Measurements from ENCODE around the gene DCAF15.
"Not testable (repeated sequence)": the region's sequence is repeated elsewhere in the genome, so short reads cannot be mapped to it uniquely, and the experiment has no call there.

The DCAF15 gene

DNA sequence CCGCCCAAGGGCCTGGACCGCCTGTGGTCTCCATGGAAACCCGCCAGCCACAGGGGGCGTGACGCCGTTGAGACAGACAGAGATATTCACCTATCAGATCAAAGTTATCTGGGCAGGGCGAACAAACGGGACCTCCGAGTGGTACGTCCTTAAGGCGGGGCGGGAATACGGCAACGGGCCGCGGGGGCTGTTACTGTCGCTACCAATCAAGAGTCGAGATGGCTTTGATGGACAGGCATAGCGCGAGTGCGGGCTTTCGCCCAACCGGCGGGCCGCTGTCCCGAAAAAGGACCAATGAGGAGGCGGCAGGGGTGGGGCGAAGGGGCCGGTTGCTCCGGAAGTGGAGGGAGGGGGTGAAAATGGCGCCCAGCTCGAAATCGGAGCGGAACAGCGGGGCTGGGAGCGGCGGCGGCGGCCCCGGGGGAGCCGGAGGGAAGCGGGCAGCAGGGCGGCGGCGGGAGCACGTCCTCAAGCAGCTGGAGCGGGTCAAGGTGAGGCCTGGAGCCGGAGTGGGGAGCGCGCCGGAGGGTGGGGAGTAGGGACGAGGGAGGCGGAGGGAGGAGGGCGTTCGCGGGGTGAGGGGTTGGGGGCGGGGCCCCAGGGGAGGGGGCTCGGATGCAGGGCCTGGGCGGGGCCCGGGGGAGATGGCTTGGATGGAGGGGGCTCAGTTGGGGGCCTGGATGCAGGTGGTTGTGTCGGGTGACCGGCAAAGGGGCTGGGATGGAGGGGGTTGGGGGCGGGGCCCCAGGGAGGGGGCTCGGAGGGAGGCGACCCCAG lies at the start of gene DCAF15:
DCAF15 (plus strand) TSS at position 356 of the 777 bp plus-strand sequence; CDS start at position 360, 4 bp downstream.
- DNase-seq (ENCODE audit: low spot score), result peak; percentile 100

DNA sequence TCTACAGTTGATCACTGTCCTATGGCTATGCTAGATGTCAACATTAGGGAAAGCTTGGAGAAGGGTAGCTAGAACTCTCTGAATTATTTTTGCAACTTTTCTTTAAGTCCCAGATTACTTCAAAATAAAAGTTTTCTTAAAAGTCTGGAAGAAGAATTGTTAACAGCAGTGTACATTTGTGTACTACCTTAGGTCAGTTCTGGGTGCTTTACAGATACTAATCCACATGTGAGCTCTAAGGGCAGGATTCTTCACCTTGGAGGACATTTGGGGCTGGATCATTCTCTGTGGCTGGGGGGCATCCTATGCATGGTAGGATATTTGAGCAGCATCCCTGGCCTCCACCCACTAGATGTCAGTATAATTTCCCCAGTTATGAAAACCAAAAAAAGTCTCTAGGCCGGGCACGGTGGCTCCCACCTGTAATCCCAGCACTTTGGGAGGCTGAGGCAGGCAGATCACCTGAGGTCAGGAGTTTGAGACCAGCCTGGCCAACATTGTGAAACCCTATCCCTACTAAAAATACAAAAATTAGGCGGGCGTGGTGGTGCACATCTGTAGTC lies 49.2 kb upstream of the DCAF15 start:
- DNase-seq (ENCODE audit: low spot score), result no peak

DNA sequence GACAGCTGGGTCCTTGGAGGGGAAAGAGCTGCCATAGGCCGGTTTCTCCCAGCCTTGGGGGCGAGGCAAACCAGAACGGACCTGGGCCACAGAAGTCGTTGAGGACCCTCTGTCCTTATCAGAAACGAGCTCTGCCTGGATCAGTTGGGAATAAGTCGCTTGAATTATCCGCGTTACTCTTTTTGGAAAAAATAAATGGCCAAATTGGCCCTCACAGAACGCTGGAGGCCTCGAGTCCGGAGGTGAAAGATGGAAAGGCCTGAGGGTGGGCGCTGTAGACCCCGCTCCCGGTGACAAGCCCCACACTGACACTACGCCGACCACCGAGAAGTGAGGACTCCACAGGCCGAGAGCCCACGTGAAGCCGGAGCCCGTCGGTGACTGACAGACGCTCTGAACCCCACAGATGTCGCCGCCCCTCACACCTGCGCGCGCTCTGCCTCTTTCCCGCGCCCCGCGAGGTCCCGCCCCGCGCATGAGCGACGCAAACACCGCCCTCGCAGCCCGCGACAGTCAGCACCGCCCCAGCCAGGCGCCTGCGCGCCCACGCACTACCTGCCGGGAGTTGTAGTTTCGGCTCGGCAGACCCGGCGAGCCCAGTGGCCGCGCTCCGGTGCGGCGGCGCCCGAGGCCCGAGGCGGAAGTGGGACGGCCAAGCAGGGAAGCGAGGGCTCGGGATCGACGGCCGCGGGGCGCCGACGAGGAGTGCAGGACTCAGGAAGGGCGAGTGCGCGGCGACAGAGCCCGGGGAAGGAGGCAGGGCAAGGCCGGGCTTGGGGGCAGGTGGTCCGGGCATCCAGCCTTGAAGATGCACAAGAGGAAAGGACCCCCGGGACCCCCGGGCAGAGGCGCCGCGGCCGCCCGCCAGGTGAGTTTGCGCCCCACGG lies 46.4 kb upstream of the DCAF15 start, which contains the start of the genes BRME1 and CC2D1A:
BRME1 (minus strand) TSS at position 484 of the 887 bp plus-strand sequence. CDS start 1,225 bp downstream, outside the sequence.
CC2D1A (plus strand) TSS at position 568 of the 887 bp plus-strand sequence; CDS start at position 809, 241 bp downstream.
- peak; percentile 100 for DNase-seq (ENCODE audit: low spot score)

DNA sequence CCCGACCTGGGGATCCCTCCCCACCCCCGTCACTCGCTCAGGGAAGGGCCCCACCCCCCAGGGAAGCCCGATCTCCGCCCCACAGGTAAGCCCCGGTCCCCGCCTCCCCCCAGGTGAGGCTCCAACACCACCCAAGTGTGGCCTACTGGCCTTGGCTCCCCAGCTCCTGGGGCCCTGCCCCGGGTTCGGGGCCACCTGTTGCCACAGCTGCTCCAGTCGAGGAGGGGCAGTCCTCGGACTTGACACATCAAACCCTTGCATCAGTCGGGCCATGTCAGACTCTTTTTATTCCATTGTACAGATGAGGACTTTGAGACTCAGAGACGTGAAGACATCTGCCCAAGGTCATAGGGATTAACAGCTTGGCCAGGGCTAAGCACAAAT lies 45.8 kb upstream of the DCAF15 start:
- DNase-seq (ENCODE audit: low spot score), result no peak

GRCh38 chr19:13906910-13907309 lies 45.4 kb upstream of the DCAF15 start:
- DNase-seq (ENCODE audit: low spot score), result no peak

DNA sequence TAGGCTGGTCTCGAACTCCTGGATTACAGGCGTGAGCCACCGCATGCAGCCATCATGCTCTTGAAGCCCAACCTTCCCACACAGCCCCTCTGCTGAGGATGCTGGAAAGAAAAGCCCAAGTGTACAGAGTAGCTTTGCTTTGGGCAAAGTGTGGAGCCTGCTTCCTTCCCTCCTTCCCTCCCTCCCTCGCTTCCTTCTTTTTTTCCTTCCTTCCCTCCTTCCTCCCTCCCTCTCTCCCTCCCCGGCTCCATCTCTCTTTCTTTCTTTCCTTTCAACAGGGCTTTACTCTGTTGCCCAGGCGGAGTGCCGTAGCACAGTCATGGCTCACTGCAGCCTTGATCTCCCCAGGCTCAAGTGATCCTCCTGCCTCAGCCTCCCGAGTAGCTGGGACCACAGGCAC lies 43.6 kb upstream of the DCAF15 start:
- no peak for DNase-seq (ENCODE audit: low spot score)

DNA sequence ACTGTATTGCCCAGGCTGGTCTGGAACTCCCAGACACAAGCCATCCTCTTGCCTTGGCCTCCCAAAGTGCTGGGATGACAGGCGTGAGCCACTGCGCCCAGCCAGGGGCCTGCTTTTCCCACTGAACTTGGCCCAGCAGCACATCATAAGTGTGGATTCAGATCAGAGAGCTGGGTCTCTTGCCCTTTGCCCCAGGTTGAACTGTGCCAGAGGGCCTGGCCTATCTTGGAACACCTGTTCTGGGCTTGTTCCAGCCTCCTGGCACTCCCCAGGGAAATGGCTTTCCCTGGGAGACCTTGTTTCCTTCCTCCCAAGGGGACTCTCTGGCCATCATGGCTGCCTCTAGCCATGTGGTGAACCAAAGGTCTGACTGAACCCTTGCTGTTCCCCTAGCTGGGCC lies 42.9 kb upstream of the DCAF15 start:
- DNase-seq (ENCODE audit: low spot score), result no peak

DNA sequence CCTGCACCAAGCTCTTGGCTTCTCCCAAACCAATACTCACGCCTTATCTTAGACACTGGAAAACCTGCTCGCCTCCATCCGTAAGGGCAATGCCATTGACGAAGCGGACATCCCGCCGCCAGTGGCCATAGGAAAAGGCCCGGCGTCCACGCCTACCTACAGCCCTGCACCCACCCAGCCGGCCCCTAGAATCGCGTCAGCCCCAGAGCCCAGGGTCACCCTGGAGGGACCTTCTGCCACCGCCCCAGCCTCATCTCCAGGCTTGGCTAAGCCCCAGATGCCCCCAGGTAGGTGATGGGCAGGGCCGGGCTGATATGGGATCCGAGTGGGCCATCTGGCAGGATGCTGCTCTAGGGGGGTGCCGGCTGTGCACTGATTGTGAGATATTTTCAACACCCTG lies 39.0 kb upstream of the DCAF15 start:
- DNase-seq (ENCODE audit: low spot score), result no peak

DNA sequence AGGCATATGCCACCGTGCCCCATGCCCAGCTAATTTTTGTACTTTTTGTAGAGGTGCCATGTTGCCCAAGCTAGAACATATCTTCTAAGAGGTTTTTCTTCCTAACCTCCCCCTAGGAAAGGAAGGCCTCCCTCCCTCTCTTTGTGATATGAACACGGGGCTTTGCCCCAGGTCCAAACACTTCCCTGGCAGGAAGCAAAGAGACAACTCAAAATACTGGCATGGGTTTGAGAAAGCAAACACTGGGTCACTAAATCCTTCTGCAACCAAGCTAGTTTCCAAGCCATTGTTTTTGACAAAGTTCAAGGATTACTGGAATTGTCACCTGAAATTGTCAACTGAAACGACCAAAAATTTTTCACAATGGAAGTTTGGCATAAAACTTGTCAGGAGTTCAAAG lies 37.5 kb upstream of the DCAF15 start:
- no peak for DNase-seq (ENCODE audit: low spot score)

DNA sequence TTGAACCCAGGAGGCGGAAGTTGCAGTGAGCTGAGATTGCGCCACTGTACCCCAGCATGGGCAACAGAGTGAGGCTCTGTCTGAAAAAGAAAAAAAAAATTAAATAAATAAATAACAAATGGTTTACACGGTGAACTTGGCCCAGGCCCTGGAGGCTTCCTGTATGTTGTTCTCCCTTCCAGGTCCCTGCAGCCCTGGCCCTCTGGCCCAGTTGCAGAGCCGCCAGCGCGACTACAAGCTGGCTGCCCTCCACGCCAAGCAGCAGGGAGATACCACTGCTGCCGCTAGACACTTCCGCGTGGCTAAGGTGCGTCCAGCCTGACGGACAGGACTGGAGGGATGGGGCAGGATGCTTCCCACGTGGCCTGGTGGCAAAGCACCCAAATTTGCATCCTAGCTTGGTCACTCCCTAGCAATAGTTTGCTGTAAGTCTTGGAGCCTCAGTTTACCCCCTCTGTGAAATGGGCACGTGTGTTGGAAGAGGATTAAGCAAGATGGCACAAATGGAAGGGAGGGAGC lies 34.4 kb upstream of the DCAF15 start:
- no peak for DNase-seq (ENCODE audit: low spot score)

DNA sequence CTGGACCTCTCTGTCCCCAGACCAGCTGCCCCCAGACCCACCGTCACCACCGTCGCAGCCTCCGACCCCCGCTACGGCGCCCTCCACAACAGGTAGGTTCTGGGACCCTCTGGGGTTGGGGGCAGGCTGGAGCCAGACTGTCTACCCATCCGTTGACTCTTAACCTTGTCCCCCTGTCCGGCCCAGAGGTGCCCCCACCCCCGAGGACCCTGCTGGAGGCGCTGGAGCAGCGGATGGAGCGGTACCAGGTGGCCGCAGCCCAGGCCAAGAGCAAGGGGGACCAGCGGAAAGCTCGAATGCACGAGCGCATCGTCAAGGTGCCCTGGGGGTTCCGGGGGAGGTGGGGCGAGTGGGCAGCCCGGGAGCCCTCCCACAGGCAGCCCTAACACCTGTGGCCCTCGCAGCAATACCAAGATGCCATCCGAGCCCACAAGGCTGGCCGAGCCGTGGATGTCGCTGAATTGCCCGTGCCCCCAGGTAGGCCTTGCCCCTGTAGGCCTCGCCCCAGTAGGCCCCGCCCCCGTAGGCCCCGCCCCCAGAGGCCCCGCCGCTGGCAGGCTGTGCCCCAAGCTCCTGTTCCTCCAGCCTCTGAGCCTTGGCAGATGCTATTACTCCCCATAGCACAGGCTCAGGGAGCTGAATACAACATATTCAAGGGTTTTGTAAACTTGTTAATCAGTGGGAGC lies 33.4 kb upstream of the DCAF15 start:
- DNase-seq (ENCODE audit: low spot score), result no peak

- no peak for DNase-seq (ENCODE audit: low spot score)
Observed at GRCh38 chr19:13920524-13920923, 31.8 kb upstream of the DCAF15 start.

DNA sequence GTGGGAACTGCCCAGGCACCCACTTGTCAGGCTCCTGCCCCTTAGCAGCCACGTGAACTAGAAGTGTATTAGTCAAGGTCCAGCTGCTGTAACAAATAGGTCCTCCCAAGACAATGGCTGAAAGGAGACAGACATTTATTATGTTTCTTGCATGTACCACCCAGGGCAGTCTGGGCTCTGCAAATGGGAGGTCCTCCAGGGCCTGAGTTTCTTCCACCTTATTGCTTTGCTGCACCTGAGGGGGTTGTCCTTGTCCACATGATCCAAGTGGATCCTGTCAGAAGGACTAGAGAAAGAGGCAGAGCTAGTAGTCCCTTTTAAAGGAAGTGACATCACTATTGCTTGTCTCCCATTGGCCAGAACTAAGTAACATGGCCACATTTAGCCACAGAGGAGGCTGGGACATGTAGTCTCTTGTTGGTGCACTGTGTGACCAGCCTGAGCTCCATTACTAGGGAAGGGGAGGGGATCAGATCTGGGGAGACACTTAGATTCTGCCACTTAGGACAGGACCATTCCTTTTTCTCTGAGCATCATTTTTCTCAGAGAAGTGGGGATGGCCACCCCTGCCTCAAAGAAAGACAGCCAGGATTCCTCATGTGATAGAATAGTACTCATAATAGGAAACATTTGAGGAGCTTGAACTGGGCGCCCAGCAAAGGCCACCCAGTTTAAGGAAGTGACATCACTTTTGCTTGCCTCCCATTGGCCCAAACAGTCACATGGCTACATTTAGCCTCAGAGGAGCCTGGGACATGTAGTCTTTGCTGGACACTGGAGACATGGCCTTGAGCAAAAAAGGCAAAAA lies 31.2 kb upstream of the DCAF15 start:
- peak; percentile 73 for DNase-seq (ENCODE audit: low spot score)

DNA sequence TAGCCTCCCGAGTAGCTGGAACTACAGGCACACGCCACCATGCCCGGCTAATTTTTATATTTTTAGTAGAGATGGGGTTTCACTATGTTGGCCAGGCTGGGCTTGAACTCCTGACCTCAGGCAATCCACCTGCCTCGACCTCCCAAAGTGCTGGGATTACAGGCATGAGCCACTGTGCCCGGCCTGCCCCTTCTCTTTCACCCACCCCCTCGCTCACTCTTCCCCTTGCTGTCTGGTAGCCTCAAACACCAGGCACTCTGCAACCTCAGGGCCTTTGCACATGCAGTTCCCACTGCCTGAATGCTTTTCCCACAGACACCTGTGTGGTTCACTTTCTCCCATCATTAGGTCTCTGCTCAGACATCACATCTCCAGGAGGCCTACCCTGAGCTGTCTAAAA lies 30.2 kb upstream of the DCAF15 start:
- not testable (repeated sequence) for DNase-seq (ENCODE audit: low spot score)

- DNase-seq (ENCODE audit: low spot score), result no peak
Observed at GRCh38 chr19:13923194-13923987, 28.9 kb upstream of the DCAF15 start.

DNA sequence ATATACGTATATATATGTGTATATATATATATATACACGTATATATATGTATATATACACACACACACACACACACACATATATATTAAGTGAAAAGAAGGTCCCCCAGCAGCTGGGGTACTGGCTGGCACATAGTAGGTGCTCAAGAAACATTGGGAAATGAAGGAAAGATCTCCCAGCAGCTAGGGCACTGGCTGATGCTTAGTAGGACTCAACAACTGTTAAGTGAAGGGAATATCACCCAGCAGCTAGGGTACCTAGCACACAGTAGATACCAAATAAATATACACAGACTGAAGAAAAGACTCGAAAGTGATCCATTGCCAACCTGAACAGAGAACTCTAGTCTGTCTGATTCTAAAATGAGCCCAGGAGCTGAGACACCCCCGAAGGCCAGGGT lies 26.3 kb upstream of the DCAF15 start:
- no peak for DNase-seq (ENCODE audit: low spot score)

GRCh38 chr19:13926715-13927114 lies 25.6 kb upstream of the DCAF15 start:
- DNase-seq (ENCODE audit: low spot score), result no peak

DNA sequence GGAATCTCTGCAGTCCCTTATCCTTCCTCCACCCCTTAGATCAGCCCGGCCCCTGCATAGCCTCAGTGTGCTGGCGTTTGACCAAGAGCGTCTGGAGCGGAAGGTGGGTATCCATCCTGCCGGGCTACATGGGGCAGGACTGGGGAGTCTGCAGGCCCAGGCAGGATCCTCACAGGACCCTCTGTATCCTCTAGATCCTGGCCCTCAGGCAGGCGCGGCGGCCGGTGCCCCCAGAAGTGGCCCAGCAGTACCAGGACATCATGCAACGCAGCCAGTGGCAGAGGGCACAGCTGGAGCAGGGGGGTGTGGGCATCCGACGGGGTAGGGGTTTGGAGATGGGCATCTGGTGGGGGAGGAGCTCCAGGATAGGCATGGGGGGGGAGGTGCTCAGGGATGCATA lies 23.0 kb upstream of the DCAF15 start:
- DNase-seq (ENCODE audit: low spot score), result peak; percentile 14

DNA sequence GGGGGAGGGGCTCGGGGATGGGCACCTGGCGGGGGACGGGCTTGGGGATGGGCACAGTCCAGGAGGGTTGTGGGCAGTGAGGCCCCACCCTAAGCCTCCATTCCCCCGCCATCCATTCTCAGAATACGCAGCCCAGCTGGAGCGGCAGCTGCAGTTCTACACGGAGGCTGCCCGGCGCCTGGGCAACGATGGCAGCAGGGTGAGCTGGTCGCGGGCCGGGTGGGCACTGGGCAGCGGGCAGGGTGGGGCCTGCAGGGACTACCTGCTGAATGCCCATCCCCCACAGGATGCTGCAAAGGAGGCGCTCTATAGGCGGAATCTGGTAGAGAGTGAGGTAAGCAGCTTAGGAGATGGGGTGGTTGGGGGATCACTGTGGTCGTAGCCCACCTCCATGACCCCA lies 22.4 kb upstream of the DCAF15 start:
- no peak for DNase-seq (ENCODE audit: low spot score)

GRCh38 chr19:13930402-13930801 lies 21.9 kb upstream of the DCAF15 start:
- no peak for DNase-seq (ENCODE audit: low spot score)
